ENCODE data around the gene TGFBR1. TPM values are rescaled to one million over a fixed set of nuclear protein-coding genes. Genes with fewer than 3 reads are reported as not detected.

Gene TGFBR1
- total RNA-seq, 1 donor from 2014 or later: 29.0 TPM

GRCh38 chr9:99071313-99072039, 33.4 kb upstream of the TGFBR1 start:
- H3K4me3 ChIP-seq (ENCODE audit: low read depth, low read length): no peak overlapping the region
- DNase-seq (ENCODE audit: low read depth): no peak
- TF ChIP-seq CTCF (conservative IDR thresholded peaks at IDR 0.05; ENCODE audit: low read depth, low read length): no peak

DNA sequence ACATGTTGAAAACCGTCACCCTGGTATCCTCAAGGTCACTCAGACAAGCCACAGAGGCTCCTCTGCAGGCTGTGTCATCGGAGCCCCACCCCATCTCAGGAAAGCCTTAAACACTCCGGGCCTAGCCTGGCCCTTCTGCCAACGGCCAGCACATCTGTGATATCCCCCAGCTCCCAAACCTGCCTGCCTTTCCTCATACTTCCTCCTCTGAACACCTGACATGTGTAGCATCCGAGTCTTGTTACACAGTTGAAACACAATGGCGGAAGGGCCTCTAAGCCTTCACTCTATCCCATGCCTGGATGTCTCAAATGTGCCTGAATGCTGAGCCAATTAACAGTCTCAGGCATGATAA, 32.9 kb upstream of the TGFBR1 start:
- DNase-seq (ENCODE audit: low read depth): no peak
- TF ChIP-seq CTCF (conservative IDR thresholded peaks at IDR 0.05; ENCODE audit: low read depth, low read length): no peak
- H3K4me3 ChIP-seq (ENCODE audit: low read depth, low read length): no peak overlapping the region

- no peak overlapping the region for H3K4me3 ChIP-seq (ENCODE audit: low read depth, low read length)
- DNase-seq (ENCODE audit: low read depth): no peak
- no peak for TF ChIP-seq CTCF (conservative IDR thresholded peaks at IDR 0.05; ENCODE audit: low read depth, low read length)
Measured at GRCh38 chr9:99073347-99073746, 31.6 kb upstream of the TGFBR1 start.

- DNase-seq (ENCODE audit: low read depth): no peak
- TF ChIP-seq CTCF (conservative IDR thresholded peaks at IDR 0.05; ENCODE audit: low read depth, low read length): no peak
- H3K4me3 ChIP-seq (ENCODE audit: low read depth, low read length): no peak overlapping the region
Measured at GRCh38 chr9:99073985-99074901, 30.7 kb upstream of the TGFBR1 start.

DNA sequence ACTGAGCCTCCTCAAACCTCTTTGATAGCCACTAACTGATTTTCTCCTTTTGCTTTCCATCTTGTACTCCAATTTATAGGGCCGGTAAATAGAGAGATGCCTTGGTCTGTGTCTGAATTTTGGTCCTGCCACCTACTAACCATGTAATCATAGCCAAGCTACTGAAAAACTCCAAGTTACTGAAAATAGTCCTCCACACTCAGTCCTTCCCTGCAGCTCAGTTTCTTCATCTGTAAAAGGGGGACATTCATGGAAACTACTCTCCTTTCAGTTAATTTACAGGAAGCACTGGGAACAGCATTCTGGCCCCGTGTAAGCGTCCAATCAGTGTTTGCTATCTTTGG, 30.0 kb upstream of the TGFBR1 start:
- no peak for DNase-seq (ENCODE audit: low read depth)
- TF ChIP-seq CTCF (conservative IDR thresholded peaks at IDR 0.05; ENCODE audit: low read depth, low read length): no peak
- no peak overlapping the region for H3K4me3 ChIP-seq (ENCODE audit: low read depth, low read length)

DNA sequence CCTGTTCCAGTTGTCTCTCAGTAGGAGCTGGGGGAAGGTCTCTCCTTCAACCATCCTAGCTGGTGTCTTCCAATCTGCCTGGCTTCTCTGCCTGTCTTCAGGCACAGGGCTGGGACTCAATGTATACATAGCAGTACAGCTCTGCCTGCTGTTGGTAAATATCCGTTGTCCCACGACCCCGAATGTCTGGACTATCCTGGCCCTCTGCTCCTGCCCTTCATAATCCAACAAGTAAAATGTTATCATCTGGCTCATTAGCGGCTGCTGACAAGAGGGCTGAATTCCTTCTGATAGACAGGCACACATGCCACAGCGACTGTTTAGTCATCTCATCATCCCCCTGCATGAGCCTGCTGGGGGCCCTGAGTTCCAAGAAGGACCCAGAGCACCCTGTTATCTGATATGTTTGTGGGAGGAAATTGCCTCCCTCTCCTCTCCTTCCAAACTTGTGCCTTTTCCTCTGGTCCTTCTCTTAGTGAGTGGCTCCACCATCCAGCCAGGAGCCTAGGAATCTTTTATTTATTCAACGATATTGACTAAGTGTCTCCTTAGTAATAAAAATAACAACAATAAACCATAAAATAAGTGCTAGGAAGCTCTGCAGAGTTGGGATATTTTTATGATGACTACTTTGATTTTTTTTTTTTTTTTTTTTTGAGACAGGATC, 29.5 kb upstream of the TGFBR1 start:
- no peak for TF ChIP-seq CTCF (conservative IDR thresholded peaks at IDR 0.05; ENCODE audit: low read depth, low read length)
- H3K4me3 ChIP-seq (ENCODE audit: low read depth, low read length): no peak overlapping the region
- no peak for DNase-seq (ENCODE audit: low read depth)

All from epithelial cell of proximal tubule (primary cell).